ENCODE measurements around the gene SH2D3C. TPM values are rescaled to one million over a fixed set of nuclear protein-coding genes. Genes with fewer than 3 reads are reported as not detected.

Gene SH2D3C
- polyA plus RNA-seq, 4 donors, result 10.3 to 17.8 (median 14.1) TPM

DNA sequence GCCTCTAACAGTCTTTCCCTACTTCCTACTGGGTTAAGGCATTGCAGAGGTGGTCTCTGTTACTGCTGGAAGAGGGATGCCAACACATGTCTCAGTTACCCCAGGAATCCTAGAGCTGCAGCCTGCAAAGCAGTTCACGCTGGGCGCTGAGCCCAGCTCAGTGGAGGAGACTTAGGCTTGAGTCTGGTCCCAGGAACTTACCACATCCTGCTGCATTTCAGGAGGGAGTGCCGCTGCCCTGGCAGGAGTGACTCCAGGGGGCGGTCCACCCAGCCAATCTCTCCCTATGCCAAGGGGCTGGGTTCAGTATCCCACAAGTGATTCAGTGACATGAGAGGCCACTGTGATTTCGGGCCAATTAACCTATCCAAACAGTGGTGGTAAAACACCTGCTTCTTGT is 55.0 kb downstream of the SH2D3C start:
- DNase-seq (ENCODE audit: low read depth in 4 of 4, low spot score in 3 of 4), result no peak

DNA sequence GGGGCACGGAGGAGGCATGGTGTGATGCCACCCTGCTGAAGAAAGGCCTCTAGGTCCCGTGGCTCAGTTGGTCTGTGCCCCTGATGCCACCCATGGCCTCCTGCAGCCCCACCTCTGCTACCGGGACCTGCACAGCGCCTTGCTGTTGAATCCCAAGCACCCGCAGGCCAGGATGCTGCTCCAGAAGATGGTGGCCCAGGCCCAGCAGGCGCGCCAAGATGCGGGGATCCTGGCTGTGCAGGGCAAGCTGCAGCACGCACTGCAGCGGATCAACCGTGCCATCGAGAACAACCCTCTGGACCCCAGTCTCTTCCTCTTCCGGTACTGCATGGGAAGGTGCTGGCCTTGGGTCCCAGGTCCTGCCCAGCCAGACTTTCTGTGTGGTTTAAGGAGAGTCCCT is 55.5 kb downstream of the SH2D3C start:
- no peak for DNase-seq (ENCODE audit: low read depth in 4 of 4, low spot score in 3 of 4)

DNA sequence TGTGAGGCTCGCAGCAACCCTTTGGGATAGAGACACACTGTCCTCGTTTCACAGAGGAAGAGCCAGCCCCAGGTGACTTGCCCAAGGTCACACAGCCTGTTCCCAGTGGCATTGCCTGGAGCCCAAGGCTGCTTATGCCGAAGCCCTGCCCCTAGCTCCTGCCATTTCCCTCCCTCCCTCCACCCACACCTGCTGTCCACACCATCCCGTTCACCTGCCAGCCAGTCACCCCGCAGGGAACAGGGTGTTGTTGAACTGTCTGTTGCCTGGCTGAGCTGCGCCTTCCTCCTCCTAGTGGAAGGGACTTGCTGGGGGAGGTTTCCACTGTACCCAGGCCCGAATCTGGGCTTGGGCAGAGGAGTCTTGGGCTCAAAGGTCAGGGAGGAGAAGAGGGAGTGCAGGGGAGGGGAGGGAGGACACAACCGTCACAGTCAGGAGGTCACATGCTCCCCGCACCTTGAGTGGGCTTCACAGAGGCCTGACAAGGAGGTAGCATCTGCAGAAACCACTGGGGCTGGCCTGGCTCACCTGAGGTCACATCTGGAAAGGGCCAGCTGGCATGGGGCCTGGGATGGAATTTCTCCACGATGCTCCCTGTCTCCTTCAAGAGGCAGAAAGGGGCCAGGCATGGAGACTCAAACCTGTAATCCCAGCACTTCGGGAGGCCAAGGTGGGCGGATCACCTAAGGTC is 56.3 kb downstream of the SH2D3C start:
- DNase-seq (ENCODE audit: low read depth in 4 of 4, low spot score in 3 of 4), result no peak

DNA sequence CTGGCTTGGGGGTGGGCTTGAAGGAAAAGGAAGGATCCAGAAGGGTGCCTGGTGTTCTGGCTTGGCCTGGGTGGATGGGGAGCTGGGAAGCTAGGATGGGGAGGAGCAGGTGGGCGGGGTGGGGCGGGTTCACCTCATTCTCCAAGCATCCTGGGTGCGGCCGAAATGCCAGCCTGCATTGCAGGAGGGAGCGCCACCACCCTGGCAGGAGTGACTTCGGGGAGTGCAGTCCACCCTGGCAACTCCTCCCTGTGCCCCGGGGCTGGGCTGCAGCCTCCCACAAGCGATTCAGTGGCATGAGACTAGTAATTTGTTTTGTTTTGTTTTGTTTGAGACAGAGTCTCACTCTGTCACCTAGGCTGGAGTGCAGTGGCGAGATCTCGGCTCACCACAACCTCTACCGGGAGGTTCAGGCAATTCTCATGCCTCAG is 57.1 kb downstream of the SH2D3C start:
- DNase-seq (ENCODE audit: low read depth in 4 of 4, low spot score in 3 of 4), result no peak

DNA sequence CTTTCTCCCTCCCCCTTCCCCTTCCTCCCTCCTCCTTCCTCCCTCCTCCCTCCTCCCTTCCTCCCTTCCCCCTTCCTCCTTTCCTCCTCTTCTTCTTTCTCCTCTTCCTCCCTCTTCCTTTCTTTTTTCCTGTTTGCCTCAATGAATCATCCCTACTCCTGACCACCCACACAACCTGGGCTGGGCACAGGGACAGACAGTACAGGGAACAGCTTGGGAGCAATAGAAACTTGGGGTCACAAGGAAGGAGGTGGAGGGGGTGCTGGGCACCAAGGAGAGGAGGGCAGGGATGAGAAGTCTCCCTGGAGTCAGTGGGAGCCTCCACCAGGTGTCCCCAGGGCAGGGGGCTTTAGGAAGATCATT is 57.6 kb downstream of the SH2D3C start:
- DNase-seq (ENCODE audit: low read depth in 4 of 4, low spot score in 3 of 4), result no peak

DNA sequence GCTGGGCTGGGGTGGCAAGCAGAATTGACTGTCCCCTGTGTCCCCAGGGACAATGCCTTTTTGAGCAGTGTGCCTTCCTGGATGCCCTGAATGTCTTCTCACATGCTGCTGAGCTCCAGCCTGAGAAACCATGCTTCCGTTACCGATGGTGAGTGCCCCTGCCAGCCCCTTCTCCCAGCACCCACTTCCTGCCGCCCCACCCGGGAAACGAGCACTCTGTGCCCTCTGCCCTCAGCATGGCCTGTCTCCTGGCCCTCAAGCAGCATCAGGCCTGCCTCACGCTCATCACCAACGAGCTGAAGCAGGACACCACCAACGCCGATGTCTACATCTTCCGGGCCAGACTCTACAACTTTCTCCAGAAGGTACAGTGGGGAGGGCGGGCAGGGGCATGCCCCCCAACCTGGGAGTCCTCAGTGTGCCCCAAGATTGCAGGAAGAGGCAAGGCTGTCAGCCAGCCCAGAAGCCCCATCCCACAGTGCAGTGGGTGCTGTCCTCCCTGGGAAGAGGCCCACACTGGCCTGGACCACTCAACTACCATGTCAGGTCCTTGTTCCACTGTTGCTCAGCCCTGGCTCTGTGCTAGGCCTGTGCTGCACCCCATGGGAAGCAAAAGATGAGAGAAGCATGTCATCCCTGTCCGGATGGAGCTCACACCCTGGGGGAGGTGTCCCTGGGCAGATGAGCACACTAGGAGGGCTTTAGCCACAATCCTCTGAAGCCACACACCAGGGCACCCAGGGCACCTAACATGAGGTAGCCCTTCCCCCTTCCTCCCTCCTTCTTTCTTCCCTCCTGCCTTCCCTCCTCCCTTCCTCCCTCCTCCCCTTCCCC is 58.2 kb downstream of the SH2D3C start:
- DNase-seq (ENCODE audit: low read depth in 4 of 4, low spot score in 3 of 4), result no peak

DNA sequence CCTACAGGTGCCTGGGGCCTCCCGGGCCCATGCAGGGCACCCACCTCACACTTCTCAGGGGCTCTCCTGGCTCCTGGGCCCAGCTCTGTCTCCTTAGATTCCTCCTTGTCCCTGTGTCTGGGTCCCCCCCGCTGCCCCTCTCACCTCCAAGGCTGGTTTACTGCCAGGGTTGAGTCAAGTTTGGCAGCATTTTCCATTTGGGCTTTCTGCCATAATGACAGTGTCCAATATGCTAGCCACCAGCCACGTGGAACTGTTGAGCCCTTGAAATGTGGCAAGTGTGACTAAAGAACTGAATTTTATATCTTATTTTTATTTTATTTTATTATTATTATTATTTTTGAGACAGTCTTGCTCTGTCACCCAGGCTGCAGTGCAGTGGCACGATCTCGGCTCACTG is 60.7 kb downstream of the SH2D3C start:
- no peak for DNase-seq (ENCODE audit: low read depth in 4 of 4, low spot score in 3 of 4)

DNA sequence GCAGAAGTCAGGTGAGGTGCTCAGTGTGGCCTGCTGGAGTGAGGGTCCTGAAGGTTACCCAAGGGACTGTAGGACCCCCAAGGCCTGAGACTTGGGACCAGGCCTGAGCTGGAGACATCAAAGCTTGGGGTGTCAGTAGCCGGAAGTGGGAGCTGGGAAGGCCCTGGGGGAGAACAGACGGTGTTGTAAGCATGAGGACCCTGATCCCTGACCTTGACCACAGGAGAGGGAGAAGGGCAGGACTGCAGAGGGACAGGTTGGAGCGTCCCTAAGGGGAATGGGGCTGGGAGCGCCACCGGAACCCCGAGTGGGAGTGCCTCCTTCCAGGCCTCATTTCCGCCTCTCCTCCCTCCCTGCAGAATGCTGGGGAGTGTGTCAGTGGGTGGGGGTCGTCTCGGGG is 62.1 kb downstream of the SH2D3C start:
- no peak for DNase-seq (ENCODE audit: low read depth in 4 of 4, low spot score in 3 of 4)

DNA sequence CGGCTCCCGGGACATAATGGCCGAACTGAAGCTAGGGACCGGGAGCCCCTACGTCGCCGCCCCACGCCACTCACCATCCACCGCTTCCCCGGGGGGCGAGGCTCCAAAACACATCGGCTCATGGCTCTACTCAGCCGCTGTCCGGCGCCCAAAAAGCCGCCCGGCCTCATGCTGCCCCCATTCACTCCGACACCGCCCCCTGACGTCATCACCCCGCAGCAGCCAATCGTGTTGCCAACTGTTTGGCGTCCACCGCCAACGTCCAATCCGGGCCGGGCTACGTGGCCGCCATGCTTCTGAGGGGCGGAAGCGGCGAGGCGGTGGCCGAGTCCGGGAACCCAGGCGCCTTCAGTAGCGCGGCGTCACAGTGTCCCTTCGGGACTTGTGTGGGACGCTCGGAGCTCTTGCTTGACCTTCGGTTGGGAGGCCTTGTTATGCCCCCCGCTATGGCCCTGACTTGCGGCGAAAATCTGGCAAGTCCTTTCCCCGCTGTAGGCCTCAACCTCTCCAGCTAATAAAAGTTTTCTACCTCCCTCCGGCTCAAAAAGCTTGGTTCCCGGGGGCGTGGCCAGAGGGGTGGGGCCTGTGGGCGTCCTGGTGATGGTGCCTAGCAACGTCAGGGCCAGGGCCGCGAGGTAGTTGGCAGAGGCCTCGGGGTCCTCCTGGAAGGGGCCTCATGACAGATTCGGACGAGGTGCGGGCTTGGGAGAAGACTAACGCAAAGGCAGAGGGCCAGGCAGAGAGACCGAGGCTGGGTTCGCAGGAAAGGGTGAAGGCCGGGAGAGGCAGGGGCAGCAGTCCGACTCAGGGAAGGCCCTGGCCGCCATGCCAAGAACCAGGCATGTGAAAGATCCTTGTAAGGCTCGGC is 62.8 kb downstream of the SH2D3C start, which contains the start of the genes PTRH1 and TTC16:
Gene PTRH1, minus strand, starts transcription at position 194 of the 868 bp plus-strand sequence. Its CDS starts 24 bp downstream, at position 170.
Gene TTC16, plus strand, starts transcription at position 610 of the 868 bp plus-strand sequence. Its CDS starts 67 bp downstream, at position 677.
- DNase-seq (ENCODE audit: low read depth in 4 of 4, low spot score in 3 of 4), result peak; percentile 84 to 93 (median 90)

DNA sequence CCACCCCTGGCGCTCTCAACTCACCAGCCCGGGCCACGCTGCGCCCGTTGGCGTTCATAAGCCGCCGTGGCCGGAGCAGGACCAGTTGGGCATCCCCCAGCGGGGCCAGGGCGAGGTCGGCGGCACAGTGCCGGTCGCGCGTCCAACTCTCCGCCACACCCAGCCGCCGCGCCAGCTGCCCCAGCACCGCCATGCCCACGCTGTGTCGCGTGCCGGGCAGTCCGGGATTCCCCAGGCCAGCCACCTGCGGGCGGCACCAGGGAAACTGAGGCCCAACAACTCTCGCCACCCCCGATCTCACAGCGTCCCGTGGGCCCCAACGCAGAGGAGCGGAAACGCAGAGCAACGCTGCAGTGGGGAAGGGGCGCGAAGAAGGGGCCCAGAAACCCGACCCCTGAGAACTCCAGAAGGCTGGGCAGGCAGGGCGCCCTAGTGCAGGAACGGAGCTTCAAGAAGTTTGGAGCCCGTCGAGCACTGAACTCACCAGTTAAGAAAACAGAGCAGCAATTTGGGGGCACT is 63.5 kb downstream of the SH2D3C start:
- DNase-seq (ENCODE audit: low read depth in 4 of 4, low spot score in 3 of 4), result no peak

DNA sequence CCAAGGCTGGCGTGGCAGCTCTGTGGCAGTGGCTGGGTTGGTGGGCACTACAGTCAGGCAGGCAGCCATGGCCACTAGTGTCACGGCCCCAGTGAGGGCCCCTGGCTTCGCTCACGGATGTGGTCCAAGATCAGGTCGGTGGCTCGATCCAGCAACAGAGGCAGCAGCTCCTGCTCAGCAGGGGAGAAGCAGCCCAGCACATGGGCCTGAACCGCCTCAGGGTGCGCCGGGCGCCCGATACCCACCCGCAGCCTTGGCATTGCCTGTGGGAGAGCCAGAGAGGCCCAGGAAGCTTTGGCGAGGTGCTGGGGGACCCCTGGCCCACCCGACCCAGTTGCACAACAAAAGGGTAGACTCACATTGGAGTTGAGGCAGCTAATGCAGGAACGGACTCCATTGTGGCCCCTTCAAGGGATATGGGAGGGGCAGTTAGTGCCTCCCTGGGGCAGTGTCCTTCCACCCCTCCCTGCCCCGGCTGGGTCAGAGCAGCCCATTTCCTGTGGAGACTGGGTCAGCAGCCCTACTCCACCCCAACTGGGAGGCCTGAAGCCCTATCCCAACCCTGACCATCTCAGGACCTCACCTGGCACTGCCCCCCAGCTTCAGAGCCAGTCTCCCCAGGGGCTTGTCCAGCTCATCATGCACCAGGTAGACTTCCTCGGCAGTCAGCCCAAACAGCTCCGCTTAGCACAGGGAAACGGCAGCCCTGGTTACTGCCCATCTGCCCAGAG is 64.3 kb downstream of the SH2D3C start:
- no peak for DNase-seq (ENCODE audit: low read depth in 4 of 4, low spot score in 3 of 4)

DNA sequence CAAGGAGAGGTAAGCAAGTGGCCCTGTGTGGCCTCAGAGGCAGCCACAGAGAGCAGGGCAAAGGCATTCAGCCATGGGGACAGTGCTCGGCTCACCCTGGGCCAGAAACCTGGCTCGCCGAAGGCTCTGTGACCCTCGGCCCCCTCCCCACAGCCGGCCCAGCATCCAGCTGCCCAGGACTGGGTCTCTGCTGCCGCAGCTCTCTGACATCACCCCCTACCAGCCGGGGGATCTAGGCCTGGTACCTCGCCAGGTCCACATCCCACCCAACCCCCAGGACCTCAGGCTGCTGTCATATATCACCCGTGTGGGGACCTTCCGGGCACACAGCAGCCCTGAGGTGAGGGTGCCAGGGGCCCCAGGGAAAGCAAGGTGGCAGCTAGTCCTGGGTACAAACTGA is 65.6 kb downstream of the SH2D3C start:
- no peak for DNase-seq (ENCODE audit: low read depth in 4 of 4, low spot score in 3 of 4)

DNA sequence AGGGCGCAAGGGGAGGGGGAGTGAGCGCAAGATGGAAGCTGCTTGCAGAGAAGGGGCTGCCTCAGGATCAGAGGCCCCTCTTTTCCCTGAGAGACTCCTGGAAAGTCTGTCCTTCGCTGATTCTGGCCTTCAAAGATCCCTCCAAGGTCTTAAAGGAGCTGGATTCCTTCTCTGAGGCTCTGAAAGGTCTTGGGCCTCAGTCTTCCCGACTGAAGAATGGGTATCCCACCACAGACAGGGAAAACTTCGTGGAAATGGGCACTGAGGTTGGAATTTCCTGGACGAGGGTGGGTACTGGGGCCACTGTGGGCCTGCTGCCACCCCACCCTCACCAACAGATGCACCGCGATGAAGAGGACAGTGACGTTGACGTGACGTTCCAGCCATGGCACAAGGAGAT is 66.1 kb downstream of the SH2D3C start:
- DNase-seq (ENCODE audit: low read depth in 4 of 4, low spot score in 3 of 4), result no peak

DNA sequence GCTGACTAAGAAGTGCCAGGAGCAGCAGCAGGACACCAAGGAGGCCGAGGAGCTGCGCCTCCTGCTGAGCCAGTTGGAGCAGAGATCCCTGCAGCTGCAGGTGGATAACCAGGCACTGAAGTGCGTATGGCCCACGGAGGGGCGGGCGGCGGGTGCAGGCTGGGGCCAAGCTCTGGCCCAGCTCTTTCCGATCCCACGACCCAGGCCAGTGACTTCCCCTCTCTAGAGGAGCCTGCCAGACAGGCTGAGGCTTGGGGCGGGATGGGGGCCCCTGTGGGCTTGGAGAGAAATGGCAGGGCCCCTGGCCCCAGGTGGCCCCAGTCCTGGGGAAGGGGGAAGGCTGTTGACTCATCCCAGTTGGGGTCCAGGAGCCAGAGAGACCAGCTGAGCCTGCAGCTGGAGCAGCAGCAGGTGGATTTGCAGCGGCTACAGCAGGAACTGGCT is 66.6 kb downstream of the SH2D3C start:
- no peak for DNase-seq (ENCODE audit: low read depth in 4 of 4, low spot score in 3 of 4)

DNA sequence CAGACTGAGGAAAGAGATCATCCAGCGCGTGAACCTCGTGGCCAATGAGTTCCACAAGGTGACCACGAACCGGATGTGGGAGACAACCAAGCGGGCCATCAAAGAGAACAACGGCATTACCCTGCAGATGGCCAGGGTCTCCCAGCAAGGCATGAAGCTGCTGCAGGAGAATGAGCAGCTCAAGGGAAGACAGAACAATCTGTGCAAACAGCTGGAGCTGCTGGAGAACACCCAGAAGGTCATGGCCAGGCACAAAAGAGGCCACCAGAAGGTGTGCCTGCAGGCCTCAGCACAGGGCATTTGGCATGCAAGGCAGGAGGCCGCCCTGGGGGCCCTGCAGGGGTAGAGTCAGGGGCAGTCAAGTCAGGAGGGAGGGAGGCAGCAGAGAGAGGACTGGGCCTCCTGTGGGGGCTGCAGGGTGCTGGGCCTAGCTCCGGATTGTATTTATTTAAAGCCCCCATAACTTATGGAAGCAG is 67.2 kb downstream of the SH2D3C start:
- DNase-seq (ENCODE audit: low read depth in 4 of 4, low spot score in 3 of 4), result no peak

DNA sequence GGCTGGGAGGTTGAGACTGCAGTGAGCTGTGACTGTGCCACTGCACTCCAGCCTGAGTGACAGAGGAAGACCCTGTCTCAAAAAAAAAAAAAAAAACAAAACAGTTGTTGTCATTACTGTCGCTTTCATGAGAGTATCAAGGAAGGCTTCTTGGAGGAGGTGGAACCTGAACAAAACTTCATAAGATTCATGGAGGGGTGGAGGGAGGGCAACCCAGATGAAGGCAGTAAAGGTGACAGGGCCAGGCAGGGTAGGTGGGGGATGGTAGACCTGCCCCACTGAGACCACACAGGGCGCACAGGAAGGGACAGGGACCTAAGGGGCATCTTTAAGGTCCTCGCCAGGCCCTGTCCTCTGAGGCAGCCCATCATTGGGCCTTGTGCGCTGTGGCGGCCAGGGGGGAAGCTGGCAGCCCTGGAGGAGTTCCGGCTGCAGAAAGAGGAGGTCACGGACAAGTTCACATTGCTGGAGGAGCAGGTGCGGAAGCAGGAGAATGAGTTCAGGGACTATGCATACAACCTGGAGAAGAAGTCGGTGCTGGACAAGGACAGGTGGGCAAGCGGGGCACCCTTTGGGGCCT is 68.2 kb downstream of the SH2D3C start:
- DNase-seq (ENCODE audit: low read depth in 4 of 4, low spot score in 3 of 4), result no peak

DNA sequence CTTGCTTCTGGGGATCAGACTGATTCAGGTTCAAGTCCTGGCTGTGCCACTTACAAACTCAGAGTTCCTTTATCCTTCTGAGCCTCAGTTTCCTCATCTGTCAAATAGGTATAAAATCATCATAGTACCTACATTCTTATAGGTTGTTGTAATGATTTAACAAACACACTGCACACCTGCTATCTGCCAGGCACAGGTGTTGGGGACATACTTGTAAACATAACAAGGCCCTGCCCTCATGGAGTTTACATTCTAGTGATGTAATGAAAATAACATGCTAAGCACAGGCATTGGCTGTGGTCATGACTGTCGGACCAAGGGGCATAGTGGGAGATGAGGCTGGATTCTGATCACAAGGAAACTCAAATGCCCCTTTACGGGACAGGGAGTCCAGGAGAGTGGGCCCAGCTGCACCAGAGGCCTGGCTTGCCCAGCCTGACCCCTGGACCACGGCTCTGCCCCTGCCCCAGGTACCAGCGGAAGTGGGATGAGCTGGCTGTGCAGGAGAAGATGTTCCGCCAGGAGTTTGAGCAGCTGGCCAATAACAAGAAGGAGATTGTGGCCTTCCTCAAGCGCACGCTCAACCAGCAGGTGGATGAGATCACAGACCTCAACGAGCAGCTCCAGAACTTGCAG is 69.4 kb downstream of the SH2D3C start:
- DNase-seq (ENCODE audit: low read depth in 4 of 4, low spot score in 3 of 4), result no peak

DNA sequence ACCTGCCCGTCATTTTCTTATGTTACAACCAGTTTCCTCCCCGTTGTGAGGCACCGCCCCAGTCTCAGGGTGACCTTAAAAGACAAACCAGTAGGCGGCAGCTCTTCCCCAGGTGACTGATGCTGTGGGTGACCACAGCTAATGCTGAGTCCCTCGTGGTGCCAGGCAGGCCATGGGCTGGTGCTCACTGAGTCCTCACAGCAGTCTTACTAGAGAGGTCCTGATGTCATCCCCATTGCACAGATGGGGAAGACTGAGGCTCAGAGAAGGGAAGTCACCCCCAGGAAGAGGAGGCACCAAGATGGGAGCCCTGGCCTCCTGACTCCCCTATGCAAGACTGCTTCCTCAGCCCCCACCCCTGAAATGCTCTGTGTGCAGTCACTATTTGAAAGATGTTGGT is 70.7 kb downstream of the SH2D3C start:
- DNase-seq (ENCODE audit: low read depth in 4 of 4, low spot score in 3 of 4), result no peak

DNA sequence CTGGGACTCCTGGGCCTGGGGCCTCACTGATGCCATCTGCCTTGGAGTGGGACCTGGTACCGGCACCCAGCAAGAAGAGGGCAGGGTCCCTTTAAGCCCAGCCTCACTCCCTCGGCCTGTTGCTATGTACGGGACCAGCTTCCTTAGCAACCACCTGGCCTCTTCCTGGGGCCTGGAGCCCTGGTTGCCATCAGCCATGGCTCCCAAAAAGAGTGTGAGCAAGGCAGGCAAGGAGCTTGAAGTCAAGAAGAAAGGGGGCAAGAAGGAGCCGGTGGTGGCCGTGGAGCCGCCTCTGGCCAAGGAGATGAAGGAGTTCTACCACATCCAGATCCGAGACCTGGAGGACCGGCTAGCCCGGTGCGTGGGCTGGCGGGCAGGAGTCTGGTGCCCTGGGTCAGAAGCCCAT is 71.6 kb downstream of the SH2D3C start, which contains the start of gene CFAP157:
Gene CFAP157, plus strand, starts transcription at position 153 of the 406 bp plus-strand sequence. Its CDS starts 44 bp downstream, at position 197.
- no peak for DNase-seq (ENCODE audit: low read depth in 4 of 4, low spot score in 3 of 4)
